BJ (cell line): Measurements from ENCODE around the gene TMEM132C. TPM values are rescaled to one million over a fixed set of nuclear protein-coding genes. Genes with fewer than 3 reads are reported as not detected.

Experiments
- CTCF ChIA-PET: fragments of 350-600 bp; formaldehyde crosslinking; extraction: SDS; loops from one replicate; lab custom pipeline; 2021; ENCODE audit warnings: antibody characterized with exemption, inconsistent platforms; lab: Yijun Ruan, JAX
- POLR2A ChIA-PET: fragments of 300-600 bp; sonication (Branson Sonifier 250); formaldehyde crosslinking; extraction: SDS; loops from one replicate; lab custom pipeline; 2021; ENCODE audit warnings: antibody characterized with exemption; lab: Charles Lee
- DNase-seq: peaks from one replicate; pipeline ENCODE4 v3.0.0-alpha.2; 2011; ENCODE audit warnings: low read depth
- H3K27me3 ChIP-seq: 2 replicates; pipeline ENCODE4 v1.6.0; 2011; ENCODE audit warnings: low read length; ENCODE audit not compliant: control insufficient read depth, insufficient read depth
- H3K36me3 ChIP-seq: 2 replicates; pipeline ENCODE4 v1.5.1; 2011; ENCODE audit warnings: low read length; ENCODE audit not compliant: control insufficient read depth, insufficient read depth
- H3K4me3 ChIP-seq: 2 replicates; pipeline ENCODE4 v1.5.1; 2011; ENCODE audit warnings: low read depth, mild to moderate bottlenecking, control low read depth, low read length
- CTCF ChIP-seq: IDR thresholded peaks from 2 replicates; pipeline ENCODE4 v1.5.1; 2011; ENCODE audit warnings: low read depth, mild to moderate bottlenecking, control low read depth, inconsistent platforms, low read length, moderate library complexity; ENCODE audit not compliant: insufficient read depth
- polyA plus RNA-seq: library from polyadenylated mRNA; depleted of rRNA; stranded (reverse); fragments of >200 nt; gene quantifications from 2 replicates; pipeline ENCODE4 v1.2.3, GENCODE V29; 2011

The TMEM132C gene
- polyA plus RNA-seq, 1 experiment: not detected

GRCh38 chr12:128381541-128381940 lies 114.6 kb downstream of the TMEM132C start:
- TF ChIP-seq CTCF: no peak
- ChIA-PET POLR2A (no interaction called here), CTCF (no interaction called here)
- H3K36me3 ChIP-seq: no peaks in the 10 kb centered on the region
- no peaks in the 10 kb centered on the region for H3K27me3 ChIP-seq
- no peak overlapping the region for H3K4me3 ChIP-seq
- DNase-seq: no peak

- CTCF ChIA-PET: no interaction called here
- DNase-seq: no peak
- no peak overlapping the region for H3K4me3 ChIP-seq
- no peak for TF ChIP-seq CTCF
- no peaks in the 10 kb centered on the region for H3K36me3 ChIP-seq
- no peaks in the 10 kb centered on the region for H3K27me3 ChIP-seq
- POLR2A ChIA-PET: no interaction called here
These were observed 115.0 kb downstream of the TMEM132C start for GRCh38 chr12:128381946-128382345.

GRCh38 chr12:128382946-128383345 lies 116.0 kb downstream of the TMEM132C start:
- no peaks in the 10 kb centered on the region for H3K36me3 ChIP-seq
- H3K4me3 ChIP-seq: no peak overlapping the region
- DNase-seq: no peak
- no peaks in the 10 kb centered on the region for H3K27me3 ChIP-seq
- TF ChIP-seq CTCF: no peak
- POLR2A ChIA-PET: no interaction called here
- CTCF ChIA-PET: no interaction called here

DNA sequence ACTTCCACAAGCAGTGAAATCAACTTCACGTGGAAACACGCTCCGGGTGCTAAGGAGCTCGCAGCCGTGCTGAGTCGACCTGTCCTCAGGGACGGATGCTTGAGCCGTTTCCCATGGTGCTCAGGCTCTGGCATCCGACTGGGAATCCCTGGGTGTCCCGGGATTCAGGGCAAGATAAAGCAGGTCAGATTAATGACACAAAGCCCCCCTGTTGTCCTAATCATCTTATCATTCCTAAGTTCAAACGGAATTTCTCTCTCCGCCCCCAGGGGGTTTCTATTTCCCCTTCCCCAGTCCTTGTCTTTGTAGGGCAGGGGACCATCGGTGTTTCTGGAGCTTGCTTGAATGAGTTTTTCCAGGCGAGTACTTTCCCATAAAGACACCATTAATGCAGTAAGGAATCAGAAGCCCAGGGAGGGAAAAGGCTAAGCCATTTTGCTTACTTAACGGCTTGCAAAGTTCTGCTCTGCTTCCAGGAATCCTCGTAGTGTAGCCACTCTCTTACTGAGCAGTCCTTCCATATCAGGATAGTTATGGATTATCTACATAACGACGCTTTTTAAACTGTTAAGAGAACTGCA lies 116.5 kb downstream of the TMEM132C start:
- POLR2A ChIA-PET: no interaction called here
- CTCF ChIA-PET: no interaction called here
- H3K27me3 ChIP-seq: no peaks in the 10 kb centered on the region
- no peaks in the 10 kb centered on the region for H3K36me3 ChIP-seq
- no peak overlapping the region for H3K4me3 ChIP-seq
- DNase-seq: no peak
- no peak for TF ChIP-seq CTCF

GRCh38 chr12:128385736-128386135 lies 118.8 kb downstream of the TMEM132C start:
- ChIA-PET CTCF (no interaction called here), POLR2A (no interaction called here)
- no peaks in the 10 kb centered on the region for H3K36me3 ChIP-seq
- no peak for TF ChIP-seq CTCF
- H3K27me3 ChIP-seq: no peaks in the 10 kb centered on the region
- DNase-seq: no peak
- no peak overlapping the region for H3K4me3 ChIP-seq
